ENCODE data around the gene MAGI1.

Gene MAGI1

DNA sequence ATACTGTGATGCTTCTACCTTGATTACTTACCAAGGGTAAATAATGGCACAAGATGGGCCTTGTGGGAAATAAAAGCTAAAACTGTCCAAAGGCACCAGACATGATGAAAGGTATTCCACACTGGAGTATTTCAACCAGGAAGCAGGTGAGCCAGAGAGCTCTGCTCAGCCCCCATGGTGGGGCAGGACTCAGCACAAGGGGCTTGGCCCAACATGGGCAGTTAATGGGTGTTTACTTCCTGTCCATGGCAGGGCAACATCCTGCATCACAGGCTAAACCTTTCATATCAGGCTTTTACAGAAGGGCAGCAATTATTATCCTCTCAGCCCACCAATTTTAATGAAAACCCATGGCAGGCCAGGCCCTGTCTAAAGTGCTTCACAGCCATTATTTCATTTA is 38.2 kb downstream of the MAGI1 start:
- TF ChIP-seq NFRKB (IDR thresholded peaks at IDR 0.05) (no peak), TARDBP (IDR thresholded peaks at IDR 0.05) (no peak), BHLHE40 (IDR thresholded peaks at IDR 0.05; ENCODE audit: borderline replicate concordance) (no peak), LEF1 (IDR thresholded peaks at IDR 0.05; ENCODE audit: borderline replicate concordance) (no peak), FOXK2 (IDR thresholded peaks at IDR 0.05) (no peak), ELF4 (IDR thresholded peaks at IDR 0.05) (no peak), SUZ12 (IDR thresholded peaks at IDR 0.05) (no peak), FOXM1 (IDR thresholded peaks at IDR 0.05; ENCODE audit: borderline replicate concordance) (no peak), FOXA1 (IDR thresholded peaks at IDR 0.05) (no peak), ZNF384 (IDR thresholded peaks at IDR 0.05) (no peak), CTBP1 (IDR thresholded peaks at IDR 0.05; ENCODE audit: borderline replicate concordance) (no peak), SP1 (IDR thresholded peaks at IDR 0.05) (no peak), ARNT (IDR thresholded peaks at IDR 0.05) (no peak)
- TF ChIP-seq, protein P1, sequence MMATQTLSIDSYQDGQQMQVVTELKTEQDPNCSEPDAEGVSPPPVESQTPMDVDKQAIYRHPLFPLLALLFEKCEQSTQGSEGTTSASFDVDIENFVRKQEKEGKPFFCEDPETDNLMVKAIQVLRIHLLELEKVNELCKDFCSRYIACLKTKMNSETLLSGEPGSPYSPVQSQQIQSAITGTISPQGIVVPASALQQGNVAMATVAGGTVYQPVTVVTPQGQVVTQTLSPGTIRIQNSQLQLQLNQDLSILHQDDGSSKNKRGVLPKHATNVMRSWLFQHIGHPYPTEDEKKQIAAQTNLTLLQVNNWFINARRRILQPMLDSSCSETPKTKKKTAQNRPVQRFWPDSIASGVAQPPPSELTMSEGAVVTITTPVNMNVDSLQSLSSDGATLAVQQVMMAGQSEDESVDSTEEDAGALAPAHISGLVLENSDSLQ (IDR thresholded peaks at IDR 0.05) = no peak
- ChIA-PET CTCF (no interaction called here), POLR2A (no interaction called here)
- DNase-seq (ENCODE audit: extremely low spot score) = no peak

DNA sequence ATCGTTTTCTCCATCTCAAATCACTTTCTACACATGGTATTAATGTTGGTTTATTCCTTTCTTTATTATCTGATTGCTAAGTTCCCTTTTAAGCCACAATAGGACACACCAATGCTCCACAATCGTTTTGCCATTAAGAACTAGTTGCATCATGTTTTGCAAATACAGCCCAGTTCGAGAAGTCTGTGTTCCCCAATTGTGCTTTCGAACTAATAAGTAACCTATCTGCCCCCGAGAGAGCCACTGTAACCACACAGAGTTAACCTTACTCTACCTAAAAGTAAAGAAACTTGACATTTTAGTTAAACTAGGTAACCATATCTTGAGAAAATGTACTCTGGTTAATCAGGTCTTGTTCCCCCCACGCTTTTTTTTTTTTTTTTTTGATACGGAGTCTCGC is 39.1 kb downstream of the MAGI1 start:
- no peak for TF ChIP-seq TARDBP (IDR thresholded peaks at IDR 0.05)
- no peak for DNase-seq (ENCODE audit: extremely low spot score)
- CTCF ChIA-PET = interaction anchor here (0.6 kb wide), 1 partner anchor 815 kb away, joined by 3 read pairs; no protein-coding TSS in a partner anchor
- POLR2A ChIA-PET = no interaction called here

DNA sequence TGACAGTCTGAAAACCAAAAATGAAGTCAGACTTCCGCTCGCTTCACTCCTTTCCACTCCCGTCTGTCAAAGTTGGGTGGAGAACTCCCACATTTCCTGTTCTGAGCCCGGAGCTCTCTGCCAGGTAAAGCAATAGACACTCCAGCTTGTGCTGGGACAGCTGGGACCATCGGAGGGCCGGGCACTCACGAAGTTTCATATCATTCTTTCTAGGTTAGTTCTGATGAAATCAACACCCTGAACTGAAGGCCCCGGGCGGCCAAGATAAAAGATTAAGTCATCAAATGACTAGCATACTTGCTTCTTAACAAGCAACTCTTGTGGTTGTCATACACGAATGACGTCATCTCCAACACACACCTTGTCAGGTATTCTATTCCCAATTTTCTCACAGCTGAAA is 42.1 kb downstream of the MAGI1 start:
- TF ChIP-seq ARNT (IDR thresholded peaks at IDR 0.05) (no peak), BHLHE40 (IDR thresholded peaks at IDR 0.05; ENCODE audit: borderline replicate concordance) (no peak), HDGF (IDR thresholded peaks at IDR 0.05; ENCODE audit: borderline replicate concordance) (no peak)
- TF ChIP-seq, protein P1 (IDR thresholded peaks at IDR 0.05) = no peak
- no peak for DNase-seq (ENCODE audit: extremely low spot score)
- ChIA-PET POLR2A (no interaction called here), CTCF (no interaction called here)

DNA sequence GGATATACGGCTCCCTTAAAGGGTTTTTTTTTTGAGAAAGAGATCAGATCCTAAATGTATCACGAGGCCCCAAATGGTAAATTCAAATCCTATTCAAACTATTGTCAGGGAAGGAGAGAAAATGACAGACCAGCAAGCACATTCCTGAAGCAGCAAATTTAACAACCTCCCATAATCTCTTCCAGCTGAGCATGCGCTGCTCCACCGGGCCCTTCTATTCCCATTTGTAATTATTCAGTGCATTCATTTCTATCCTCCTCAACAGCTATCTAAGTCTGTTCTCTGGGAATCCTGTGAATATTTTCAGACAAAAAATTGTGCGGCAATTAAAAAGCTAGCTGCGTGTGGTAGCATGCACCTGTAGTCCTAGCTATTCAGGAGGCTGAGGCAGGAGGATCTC is 43.2 kb downstream of the MAGI1 start:
- no peak for DNase-seq (ENCODE audit: extremely low spot score)
- POLR2A ChIA-PET = no interaction called here
- CTCF ChIA-PET = interaction anchor here (0.6 kb wide), 1 partner anchor 15 kb away, joined by 3 read pairs; no protein-coding TSS in a partner anchor

DNA sequence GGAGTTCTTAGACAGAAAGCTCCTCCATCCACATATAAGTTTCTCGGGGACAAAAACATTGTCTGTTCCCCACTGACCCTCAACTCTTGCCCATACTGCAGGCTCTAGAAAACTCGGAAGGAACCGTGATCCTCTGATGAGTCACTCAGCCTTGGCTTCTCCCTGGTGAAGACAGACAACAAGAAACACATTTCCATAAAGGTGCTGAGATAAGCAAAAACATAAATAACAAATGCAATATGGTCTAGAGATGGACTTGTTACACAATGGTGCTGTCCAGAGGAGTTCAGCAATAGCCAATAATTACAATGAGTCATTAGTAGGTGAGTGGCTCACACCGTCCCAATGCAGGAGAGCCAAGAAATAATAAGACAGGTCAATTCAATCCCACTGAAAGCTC is 43.7 kb downstream of the MAGI1 start:
- no peak for DNase-seq (ENCODE audit: extremely low spot score)
- POLR2A ChIA-PET = no interaction called here
- TF ChIP-seq ELF4 (IDR thresholded peaks at IDR 0.05) (no peak), CTBP1 (IDR thresholded peaks at IDR 0.05; ENCODE audit: borderline replicate concordance) (no peak), FOXK2 (IDR thresholded peaks at IDR 0.05) (no peak), LEF1 (IDR thresholded peaks at IDR 0.05; ENCODE audit: borderline replicate concordance) (no peak), ARNT (IDR thresholded peaks at IDR 0.05) (no peak), NFRKB (IDR thresholded peaks at IDR 0.05) (no peak), SP1 (IDR thresholded peaks at IDR 0.05) (no peak), FOXM1 (IDR thresholded peaks at IDR 0.05; ENCODE audit: borderline replicate concordance) (no peak), L3MBTL2 (conservative IDR thresholded peaks at IDR 0.05) (no peak), ZNF384 (IDR thresholded peaks at IDR 0.05) (no peak), HDGF (IDR thresholded peaks at IDR 0.05; ENCODE audit: borderline replicate concordance) (no peak), FOXA1 (IDR thresholded peaks at IDR 0.05) (no peak), TARDBP (IDR thresholded peaks at IDR 0.05) (no peak), SUZ12 (IDR thresholded peaks at IDR 0.05) (no peak), BHLHE40 (IDR thresholded peaks at IDR 0.05; ENCODE audit: borderline replicate concordance) (no peak)
- TF ChIP-seq, protein P1 (IDR thresholded peaks at IDR 0.05) = no peak
- CTCF ChIA-PET = no interaction called here

More for the DNA sequence above, 43.2 kb downstream of the MAGI1 start:
- no peak for TF ChIP-seq LEF1 (IDR thresholded peaks at IDR 0.05; ENCODE audit: borderline replicate concordance)

DNA sequence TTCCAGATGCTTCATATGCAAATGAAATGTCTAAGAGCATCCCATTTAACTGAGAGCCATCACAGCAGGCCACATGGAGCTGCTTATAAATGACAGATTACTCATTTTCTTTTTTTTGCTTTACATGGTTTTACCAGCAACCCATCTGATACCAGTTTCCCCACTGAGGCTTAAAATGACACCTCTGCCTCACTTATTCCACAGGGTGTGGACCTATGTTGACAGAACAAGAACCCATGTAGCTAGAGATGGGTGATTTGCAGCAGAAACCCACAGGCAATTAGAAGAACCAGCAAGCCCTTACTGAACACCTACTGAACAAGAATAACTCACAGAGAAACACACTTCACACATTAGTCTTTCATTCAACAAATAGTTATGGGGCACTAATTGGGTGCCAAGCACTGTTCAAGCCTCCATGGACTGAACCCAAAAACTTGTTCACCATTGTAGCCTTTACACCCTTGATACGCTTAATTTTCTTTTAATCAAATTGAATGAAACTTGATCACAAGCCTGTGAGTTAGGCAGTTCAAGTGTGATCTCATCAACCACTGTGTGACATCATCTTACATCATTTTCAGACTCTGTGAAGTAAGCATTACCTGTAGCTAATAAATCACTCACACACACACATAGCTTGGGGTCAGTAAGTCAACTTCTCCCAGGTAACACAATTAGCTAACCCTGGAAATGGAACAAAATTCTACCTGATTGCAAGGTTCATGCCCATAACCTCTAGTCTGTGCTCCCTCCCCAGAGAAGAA is 45.4 kb downstream of the MAGI1 start:
- TF ChIP-seq ZNF384 (IDR thresholded peaks at IDR 0.05) = no peak
- TF ChIP-seq L3MBTL2 (conservative IDR thresholded peaks at IDR 0.05) = no peak
- no peak for TF ChIP-seq FOXM1 (IDR thresholded peaks at IDR 0.05; ENCODE audit: borderline replicate concordance)
- TF ChIP-seq, protein P1 (IDR thresholded peaks at IDR 0.05) = peak; percentile 23; the same call in 1 of the 2 replicates
- DNase-seq (ENCODE audit: extremely low spot score) = no peak
- ChIA-PET CTCF (interaction anchor here (0.5 kb wide), 1 partner anchor 60 kb away, joined by 3 read pairs; no protein-coding TSS in a partner anchor), POLR2A (no interaction called here)

Data from HEK293T (cell line).